Bronchial smooth muscle cell (primary cell): ENCODE measurements around the gene CFAP45. TPM values are rescaled to one million over a fixed set of nuclear protein-coding genes. Genes with fewer than 3 reads are reported as not detected.

Experiments used
- total RNA-seq: library from RNA; depleted of rRNA; stranded (reverse); fragments of >200 nt; gene quantifications from 2 replicates; pipeline ENCODE4 v1.2.1, GENCODE V29; 2014

The CFAP45 gene, protein sequence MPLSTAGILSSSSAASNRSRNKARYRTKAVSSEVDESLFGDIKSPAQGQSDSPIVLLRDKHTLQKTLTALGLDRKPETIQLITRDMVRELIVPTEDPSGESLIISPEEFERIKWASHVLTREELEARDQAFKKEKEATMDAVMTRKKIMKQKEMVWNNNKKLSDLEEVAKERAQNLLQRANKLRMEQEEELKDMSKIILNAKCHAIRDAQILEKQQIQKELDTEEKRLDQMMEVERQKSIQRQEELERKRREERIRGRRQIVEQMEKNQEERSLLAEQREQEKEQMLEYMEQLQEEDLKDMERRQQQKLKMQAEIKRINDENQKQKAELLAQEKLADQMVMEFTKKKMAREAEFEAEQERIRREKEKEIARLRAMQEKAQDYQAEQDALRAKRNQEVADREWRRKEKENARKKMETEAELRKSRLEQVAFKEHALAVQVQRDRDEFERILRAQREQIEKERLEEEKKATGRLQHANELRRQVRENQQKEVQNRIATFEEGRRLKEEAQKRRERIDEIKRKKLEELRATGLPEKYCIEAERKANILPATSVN
- 0.79 and 1.0 TPM in 2 replicates for total RNA-seq

DNA sequence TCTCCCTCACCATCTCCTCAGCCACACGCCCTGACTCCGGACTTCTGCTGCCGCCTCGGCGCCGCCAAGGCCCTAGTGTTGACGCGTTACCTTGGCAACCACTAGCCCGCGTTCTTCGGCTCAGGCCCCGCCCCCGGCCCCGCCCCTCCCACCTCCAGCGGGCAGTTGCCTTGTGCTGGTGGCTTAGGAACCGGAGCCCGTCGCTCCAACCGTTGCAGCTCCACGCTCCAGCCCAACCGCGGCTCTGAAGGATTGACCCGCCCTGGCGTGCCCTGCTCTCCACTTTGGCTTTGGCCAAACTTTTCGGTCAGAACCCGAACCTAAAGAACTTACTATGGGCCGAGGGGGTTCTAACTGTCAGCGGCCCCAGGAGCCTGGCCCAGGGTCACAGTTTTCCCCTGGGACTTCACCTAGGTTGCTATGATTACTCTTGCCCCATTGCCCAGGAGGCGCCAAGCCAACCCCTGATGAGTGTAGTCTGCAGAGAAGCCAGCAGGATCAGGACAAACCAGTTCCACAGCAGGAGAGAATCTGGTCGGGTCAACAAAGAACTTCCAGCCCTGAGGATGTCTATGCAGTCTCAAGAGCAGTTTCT lies at the start of gene CFAP45:
CFAP45 (minus strand) TSS at position 80 of the 595 bp plus-strand sequence; CDS start at position 13, 67 bp downstream.

DNA sequence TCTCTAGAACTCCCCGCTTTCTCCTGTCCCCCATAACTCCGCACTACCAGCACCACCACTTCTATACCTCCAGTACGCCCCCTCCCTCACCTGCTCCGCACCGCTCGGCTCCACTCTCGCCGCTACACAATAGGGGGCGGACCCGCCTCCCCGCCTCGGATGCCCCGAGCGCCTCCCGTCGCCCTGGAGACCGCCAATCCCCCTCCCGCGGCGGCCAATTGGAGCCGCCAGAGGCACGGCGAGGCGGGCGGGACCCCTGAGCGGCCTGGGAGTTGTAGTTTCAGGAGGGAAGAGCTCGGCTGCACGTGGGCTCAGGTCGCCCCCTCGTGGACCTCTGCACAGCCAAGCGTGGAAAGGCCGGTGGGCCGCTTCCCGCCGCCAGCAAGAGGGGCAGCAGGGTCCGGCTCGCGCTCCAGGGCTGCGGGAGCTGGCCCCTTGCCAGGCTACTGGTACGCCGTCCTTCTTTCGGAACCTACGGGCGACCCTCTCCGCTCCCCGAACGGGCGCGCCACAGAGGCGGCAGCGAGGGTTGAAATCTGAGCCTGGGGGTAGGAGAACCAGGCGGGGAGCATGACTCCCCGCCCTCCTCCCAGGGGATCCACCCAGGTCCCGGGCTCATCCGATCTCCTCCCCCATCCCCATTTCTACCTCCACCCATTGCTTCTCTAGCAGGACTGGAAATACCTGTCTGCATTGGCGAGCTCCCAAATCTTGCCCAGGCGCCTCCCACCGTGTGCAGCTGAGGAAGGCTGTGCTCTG lies 45.7 kb upstream of the CFAP45 start, which contains the start of gene IGSF9:
IGSF9 (minus strand) TSS at position 131 of the 759 bp plus-strand sequence. CDS start 2,159 bp downstream, outside the sequence.

DNA sequence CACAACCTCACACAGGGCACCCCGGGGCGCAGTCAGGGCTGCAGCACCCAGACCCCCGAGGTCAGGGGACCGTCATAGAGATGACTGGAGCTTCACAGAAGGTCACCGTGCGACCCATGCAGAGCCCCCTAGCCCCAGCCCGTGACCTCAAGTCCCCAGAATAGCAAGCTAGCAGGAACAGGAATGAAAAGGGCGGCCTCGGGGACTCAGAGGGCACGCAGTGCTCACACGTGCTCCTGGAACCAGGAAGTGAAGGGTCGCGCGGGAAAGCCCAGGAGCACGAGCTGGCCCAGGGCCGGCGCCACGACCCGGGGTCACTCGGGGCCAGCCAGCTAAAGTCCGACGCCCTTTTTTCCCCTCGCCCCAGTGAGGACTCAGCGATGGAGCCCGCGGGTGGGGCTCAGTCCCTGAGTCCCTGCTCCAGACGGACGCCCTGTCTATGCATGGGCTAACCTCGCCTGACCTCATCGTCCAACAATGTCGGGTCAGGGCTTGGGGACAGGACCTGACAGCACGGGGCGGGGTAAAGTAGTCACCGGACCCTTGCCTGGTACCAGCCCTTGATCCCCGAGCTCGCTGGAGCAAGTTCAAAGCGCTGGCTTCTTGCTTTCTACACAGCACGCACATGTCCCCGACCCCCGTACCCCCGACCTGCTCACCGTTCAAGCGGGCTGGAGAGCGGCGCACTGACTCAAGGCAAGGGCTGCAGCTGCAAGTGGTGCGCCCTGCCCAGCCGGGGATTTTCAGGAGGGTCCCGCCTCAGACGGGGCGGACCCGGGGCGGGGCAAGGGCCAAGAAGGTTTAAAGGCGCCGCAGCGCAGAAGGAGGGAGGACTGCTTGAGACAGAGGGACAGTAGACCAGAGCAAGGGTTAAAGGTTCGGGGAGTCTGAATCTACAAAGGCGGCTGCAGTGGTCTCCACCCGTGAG lies 25.1 kb upstream of the CFAP45 start, which contains the start of gene TAGLN2:
TAGLN2 (minus strand) TSS at position 717 of the 928 bp plus-strand sequence. CDS start 4,998 bp downstream, outside the sequence.

DNA sequence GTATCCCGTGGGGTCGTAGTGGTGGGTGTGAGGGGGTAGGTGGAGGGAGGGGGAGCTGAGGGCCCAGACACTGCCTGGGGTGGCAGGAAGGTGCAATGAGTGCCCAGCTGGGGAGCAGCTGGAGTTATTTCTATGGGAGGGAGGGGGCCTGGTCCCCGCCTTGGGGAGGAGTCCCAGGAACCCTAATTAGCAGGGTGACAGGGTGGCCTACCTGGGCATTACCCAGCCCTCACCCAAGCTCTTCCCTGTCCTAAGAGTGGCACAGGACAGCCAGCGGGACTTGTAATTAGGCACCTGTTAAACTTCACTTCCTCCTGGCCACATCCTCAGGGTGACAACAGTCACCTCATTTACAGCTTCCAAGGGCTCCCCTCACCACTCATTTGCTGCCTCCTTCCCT lies 37.4 kb downstream of the CFAP45 start, which contains the start of gene VSIG8:
VSIG8 (minus strand) TSS at position 101 of the 400 bp plus-strand sequence. CDS start 136 bp downstream, outside the sequence.

DNA sequence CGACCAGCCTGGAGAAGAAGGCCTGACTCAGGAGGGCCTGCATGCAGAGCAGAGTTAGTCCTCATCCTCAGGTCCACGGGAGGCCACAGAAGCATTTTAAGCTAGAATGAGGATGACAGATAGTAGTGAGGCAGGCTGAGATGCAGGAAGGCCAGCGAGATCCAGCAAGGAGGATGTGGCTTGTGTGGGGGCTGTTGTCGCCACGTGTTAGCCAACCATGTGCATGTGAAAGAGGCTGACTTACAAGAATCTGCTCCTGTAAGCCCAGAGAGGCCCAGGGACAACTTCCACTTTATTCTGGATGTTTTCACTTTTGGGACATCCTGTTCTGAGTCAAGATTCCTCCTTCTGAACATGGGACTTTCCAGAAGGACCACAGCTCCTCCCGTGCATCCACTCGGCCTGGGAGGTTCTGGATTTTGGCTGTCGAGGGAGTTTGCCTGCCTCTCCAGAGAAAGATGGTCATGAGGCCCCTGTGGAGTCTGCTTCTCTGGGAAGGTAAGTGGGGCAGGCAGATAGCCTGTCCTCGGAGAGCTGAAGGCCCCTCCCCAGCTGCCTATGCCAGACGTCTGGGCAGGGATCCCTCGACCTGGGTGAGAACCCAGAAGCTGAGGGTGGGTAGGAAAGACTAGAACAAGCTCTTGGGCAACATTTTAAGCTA lies 73.4 kb downstream of the CFAP45 start, which contains the start of gene SLAMF8:
SLAMF8 (plus strand) TSS at position 433 of the 661 bp plus-strand sequence; CDS start at position 459, 26 bp downstream.

Other genes starting within 250 kb of the CFAP45 start
- gene CRP, start 185.6 kb downstream of the CFAP45 start, total RNA-seq, result not detected in 2 replicates
- gene DUSP23, start 119.2 kb downstream of the CFAP45 start, total RNA-seq, result 14.1 and 14.5 TPM in 2 replicates
- not detected in 2 replicates for gene FCRL6, start 97.8 kb downstream of the CFAP45 start, total RNA-seq
- gene SLAMF8, start 73.3 kb downstream of the CFAP45 start, total RNA-seq, result not detected in 2 replicates
- under 0.01 TPM in 2 replicates for gene VSIG8, start 37.5 kb downstream of the CFAP45 start, total RNA-seq
- gene TAGLN2, start 25.3 kb upstream of the CFAP45 start, total RNA-seq, result 221 and 355 TPM in 2 replicates
- gene IGSF9, start 45.4 kb upstream of the CFAP45 start, total RNA-seq, result 0.09 TPM in 1 of 2 replicates, not detected in the other
- gene SLAMF9, start 54.1 kb upstream of the CFAP45 start, total RNA-seq, result not detected in 2 replicates
- 2.8 and 3.2 TPM in 2 replicates for gene PIGM, start 131.8 kb upstream of the CFAP45 start, total RNA-seq
- not detected in 2 replicates for gene KCNJ10, start 170.0 kb upstream of the CFAP45 start, total RNA-seq
- gene KCNJ9, start 181.4 kb upstream of the CFAP45 start, total RNA-seq, result under 0.01 and 0.09 TPM in 2 replicates
- gene IGSF8, start 198.5 kb upstream of the CFAP45 start, total RNA-seq, result 12.8 and 15.1 TPM in 2 replicates
- gene ATP1A2, start 215.6 kb upstream of the CFAP45 start, total RNA-seq, result 0.16 and 0.60 TPM in 2 replicates